HG03045 (cell line): ENCODE results near the gene WNT4.

Experiments
- ATAC-seq: cut with Tn5 transposase; IDR thresholded peaks from one replicate; pipeline ENCODE4 v1.9.1; 2021; ENCODE audit warnings: mild to moderate bottlenecking, moderate library complexity; ENCODE audit not compliant: unreplicated experiment

Gene WNT4

DNA sequence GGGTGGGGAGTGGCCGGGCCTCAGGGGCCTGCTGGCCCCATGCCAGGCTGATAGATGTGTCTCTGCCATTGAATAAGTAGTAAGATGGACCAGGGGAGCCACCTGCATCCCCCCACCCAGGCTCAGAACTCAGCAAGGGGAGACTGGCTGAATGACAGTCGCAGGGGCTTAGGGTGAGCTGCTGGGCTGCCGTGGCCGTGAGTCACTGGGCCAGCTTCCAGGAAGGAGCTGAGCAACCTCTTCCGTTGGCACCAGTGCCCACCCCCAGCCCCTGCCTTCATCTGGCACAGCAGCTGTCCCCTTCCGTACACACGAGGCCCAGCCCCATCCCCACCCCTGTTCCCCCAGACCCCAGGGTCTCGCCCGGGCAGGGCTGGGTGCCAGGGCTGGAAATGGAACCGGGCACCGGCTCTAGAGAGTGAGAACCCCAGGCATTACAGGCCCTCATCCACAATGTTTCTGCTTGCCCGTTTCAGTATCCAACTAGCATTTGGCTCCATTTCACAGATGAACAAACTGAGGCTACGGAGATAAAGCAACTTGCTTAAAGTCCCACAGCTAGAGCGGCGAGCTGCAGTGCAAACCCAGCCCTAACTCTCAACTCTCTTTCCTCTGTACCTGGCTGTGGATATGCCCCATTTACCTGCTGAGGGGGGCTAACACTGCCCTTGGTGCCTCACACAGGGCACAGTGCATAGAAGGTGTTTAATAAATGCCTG lies 10.2 kb downstream of the WNT4 start:
- no peak for ATAC-seq

DNA sequence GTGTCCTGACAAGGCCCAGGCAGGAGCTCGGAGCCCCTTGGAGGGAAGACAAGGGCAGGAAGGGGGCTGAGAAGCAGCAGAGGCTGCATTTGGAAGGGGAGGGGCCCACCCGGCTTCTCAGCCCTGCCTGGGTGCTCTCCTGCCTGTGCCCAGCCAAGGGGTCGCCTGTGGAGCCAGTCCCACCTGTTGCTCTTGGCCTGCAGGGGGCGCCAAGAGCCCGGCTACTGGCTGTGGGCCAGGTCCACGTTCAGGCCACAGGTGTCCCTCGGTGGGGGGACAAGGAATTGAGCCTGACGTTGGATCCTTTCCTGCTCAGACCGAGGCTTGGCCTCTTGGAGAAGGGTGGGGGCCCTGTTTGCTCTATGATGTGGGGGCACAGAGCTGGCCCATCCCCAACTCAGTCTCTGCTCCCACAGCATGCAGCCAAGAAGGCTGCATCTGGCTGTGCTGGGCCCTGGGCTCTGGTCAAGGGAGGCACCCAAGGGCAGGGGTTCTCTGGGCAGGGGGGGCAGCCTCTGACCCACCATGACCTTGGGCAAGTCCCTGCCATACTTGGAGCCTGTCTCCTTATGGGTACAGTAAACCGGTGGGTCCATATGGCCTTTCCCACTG lies 10.9 kb downstream of the WNT4 start:
- ATAC-seq = no peak

DNA sequence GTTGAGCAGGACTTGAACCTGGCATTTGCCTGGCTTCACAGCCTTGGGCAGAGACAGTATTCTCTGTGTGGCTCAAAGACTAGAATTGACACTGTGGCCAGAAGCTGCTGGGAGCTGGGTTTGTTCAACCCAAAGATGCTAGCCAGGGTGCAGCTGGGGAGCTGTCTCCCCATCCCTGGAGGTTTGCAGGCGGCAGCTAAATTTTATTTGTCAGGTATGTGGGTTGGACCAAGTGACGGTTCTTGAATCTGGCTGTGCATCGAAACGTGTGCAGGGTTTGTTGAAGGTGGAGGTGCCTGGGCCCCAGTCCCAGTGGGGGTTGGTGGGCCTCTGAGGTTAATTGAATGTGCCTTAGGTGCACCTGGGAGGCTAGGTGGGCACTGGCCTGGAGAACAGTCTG lies 11.8 kb downstream of the WNT4 start:
- ATAC-seq = no peak

DNA sequence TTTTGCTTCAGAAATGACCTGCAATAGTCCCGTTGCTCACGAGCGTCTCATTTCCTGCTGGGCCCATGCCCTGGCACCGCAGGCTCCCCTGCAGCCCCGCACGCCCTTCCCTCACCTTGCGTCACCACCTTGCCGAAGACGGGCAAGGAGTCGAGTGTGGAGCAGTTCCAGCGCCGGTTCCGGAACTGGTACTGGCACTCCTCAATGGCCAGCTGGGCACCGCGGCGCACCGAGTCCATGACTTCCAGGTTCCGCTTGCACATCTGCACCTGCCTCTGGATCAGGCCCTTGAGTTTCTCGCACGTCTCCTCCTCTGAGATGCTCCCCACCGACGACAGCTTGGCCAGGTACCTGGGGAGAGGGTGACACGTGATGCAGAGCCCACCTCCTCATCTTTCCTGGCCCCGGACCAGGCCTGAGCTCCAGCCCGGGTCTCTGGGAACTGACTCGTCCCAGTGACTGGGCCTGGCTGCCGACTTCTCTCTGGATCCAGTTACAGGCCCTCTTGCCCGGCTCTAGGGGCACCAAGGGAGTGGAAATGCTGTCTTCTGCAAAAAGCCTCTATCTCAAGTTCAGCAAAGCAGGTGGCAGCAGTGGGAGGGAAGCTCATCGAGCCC lies 13.3 kb downstream of the WNT4 start:
- no peak for ATAC-seq

DNA sequence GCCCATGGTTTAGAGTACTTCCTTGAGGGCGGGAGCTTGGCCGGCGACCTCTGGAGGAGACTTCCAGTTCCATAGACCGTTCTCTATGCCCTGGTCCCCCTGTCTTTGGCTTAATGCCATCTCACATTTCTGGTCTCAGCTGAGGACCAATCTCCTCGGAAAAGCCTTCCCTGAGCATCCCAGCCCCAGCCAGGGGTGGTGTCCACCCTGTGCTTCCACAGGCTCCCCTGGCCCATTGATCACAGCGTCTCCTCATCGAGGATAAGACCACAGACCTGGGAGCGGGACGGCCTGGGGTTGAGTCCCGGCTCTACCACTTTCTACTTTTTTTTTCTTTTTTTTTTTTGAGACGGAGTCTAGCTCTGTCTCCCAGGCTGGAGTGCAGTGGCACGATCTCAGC lies 14.5 kb downstream of the WNT4 start:
- no peak for ATAC-seq

DNA sequence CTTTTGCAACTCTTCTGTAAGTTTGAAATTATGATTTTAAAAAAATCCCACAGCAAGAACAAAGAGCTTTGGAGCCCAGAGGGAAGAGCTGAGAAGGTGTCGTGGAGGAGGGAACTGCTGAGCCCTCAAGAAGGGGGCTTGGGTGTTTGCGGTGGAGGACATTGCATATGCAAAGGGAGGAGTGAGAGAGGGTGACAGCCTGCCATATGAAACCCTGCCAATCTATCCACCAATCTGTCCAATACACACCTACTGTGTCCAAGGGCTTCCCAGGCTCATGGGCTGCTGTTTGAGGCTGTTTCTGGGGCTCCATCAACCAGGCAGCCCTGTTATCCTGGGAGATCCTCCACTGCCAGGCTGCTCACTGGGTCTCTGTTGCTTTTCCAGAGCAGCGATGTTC lies 15.2 kb downstream of the WNT4 start:
- ATAC-seq = no peak

DNA sequence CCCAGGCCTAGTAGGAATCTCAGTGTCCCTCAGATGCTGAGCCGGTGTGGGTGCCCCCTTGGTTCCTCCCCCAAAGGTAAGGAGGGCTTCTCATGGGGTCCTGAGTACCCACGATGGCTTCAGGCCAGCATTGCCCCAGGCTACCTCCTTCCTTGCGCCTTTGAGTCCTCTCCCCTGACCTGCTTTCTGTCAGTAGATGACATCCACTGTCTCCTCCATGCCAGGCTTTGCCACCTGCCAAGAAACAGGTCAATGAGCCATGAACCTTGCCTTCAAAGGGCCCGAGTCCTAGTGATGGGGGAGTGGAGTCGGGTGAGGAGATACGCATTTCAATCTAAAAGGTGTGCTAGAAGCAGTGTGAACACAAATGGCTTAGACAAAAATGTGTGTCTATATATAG lies 15.6 kb downstream of the WNT4 start:
- ATAC-seq = no peak

DNA sequence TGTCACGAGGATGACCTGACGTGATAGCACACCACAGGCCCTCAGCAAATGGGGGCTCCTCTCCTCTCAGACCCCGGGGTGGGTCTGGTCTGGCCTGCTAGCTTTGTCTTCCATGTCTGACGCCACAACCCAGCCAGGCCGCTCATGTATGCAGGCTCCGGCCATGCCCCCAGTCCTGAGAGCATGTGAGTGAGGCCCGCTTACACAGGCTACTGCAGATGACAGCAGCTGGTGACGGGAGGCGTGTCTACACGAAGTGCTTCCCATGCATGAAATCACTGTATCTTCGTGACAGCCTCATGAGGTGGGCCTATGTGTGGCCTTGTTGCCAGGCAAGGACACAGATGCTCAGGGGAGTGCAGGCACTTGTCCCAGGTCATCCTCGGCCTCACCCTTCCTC lies 16.4 kb downstream of the WNT4 start:
- no peak for ATAC-seq

DNA sequence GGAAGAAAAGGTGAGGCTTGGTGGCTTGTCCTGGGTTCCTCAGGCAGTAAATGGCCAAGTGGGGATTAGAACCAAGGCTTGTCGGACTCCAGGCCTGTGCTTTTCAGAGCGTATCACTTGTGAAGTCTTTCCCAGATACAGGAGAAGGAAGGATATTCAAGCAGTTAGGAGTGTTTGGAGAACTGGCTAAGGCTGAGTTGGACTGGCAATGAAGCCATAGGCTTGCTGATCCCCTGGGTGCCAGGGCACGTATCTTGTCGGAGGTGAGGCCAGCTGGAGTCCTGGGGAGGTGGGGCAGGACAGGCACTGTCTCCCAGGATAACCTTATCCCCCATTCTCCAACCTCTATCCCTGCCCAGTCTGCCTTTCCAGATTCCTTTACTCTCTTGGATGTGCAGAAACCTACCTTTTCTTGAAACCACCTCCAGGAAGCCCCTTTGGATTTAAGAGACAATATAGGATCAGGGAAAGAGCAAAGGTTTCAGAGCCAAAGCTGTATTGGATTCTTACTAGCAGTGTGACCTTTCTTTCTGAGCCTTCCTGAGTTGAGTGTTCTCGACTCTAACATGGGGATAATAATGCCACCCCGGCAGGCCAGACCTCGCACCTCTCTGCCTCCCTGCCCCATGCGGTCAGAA lies 18.2 kb downstream of the WNT4 start:
- no peak for ATAC-seq

DNA sequence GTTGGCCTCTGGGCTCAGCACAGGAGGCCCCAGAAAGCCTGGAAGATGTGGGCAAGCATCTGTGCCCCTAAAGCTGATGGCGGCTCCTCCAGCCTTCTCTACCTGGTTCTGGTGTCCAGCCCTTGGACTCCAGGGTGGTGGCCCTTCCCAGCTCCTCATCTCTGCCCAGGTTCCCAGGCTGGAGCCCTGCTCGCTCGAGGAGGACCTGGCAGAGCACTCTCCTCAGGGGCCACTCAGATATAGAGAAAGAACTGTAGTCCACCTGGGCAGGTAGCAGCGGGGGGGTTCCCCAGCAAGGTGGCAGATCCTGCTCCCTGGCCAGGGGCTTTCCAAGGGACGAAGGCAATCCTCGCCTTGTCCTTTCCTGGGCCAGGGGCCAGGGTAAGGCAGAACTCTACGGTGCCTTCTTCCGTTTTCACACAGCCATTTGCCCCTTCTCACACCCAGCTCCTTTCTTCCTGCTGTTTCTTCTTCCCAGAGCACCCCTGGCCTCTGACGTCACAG lies 18.9 kb downstream of the WNT4 start:
- ATAC-seq = no peak

DNA sequence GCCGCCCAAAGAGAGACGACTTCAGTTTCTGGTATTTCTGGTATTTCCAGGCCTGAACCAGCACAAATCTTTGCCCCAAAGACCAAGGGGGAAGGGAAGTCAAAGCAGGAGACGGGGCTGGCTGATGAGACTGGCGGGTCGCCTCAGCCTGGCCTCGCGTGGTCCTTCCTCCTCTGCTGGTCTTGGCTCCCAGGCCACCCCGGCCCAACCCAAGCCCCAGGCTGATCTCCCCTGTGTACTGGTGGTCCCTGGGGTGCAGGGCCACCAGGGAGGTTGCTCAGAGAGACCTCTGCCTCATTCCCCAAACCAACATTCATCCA lies 19.9 kb downstream of the WNT4 start:
- no peak for ATAC-seq

DNA sequence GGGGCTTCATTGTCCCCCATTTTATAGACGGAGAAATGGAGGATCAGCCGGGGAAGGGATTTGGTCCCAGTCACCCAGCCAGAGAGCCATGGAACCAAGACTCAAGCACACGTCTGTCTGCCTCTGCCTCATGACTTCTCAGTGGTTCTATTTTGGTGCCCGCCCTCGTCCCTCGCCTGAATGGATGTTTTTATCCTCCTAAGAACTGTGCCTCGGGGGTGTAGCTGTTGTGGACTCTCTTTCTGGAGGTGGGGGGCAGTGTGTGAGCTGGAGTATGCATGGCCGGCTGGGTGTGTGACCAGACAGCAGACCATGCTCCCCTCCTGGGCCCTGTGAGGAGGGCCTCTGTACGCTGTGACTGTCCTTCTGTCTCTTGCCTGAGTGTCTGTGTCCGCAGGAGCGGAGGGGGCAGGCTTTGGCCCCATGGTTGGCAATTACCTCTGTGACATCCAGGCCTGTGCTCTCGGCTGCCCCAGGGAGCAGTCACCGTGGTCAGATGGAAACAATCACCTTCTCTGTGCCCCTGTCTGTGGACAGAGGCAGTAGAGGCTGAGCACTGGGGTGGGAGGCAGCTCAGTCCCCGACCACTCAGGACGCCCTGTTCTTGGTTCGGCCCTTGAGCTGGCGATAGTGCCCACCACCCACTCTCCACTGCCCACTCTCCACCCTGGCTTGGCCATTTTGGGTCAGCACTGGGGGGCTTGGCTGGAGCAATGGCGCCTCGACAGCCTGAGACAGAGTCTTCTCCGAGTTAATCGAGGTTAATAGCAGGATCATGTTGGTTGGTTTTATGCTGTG lies 20.4 kb downstream of the WNT4 start:
- no peak for ATAC-seq

DNA sequence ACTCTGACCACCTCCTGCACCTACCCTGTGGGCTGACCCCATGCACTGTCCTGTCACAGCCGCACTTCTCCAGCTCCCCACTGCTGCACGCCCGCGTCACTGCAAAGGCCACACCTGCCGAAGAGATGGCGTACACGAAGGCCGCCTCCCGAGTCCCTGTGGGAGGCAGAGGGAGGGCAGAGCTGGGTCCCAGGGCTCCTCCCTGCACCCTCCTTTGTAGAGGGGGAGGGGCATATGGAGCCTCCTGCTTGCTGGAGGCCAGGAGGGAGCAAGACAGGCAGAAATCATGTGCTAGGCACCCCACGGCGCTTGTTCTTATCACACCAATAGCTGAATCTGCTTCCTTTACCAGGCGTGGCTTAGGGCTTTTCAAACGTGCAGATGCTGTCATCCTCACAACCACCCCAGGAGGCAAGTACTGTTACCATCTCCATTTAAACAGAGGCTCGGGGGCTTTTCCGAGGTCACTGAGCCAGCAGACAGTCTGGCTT lies 21.4 kb downstream of the WNT4 start:
- ATAC-seq = no peak

DNA sequence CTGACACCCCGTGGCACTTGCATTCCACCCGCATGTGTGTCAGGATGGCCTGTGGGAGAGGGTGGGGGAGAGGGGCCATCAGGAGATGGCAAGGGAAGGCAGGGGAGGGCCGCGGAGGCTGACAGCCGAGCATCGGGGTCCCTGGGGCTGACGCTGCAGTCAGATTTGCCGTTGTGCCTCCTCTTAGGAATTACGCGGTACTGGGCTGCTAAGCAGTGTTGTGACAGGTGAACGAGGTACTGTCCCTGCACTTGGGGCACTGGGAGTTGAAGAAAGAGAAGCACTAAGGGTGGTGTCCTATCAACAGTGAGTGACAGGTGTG lies 22.5 kb downstream of the WNT4 start:
- no peak for ATAC-seq

DNA sequence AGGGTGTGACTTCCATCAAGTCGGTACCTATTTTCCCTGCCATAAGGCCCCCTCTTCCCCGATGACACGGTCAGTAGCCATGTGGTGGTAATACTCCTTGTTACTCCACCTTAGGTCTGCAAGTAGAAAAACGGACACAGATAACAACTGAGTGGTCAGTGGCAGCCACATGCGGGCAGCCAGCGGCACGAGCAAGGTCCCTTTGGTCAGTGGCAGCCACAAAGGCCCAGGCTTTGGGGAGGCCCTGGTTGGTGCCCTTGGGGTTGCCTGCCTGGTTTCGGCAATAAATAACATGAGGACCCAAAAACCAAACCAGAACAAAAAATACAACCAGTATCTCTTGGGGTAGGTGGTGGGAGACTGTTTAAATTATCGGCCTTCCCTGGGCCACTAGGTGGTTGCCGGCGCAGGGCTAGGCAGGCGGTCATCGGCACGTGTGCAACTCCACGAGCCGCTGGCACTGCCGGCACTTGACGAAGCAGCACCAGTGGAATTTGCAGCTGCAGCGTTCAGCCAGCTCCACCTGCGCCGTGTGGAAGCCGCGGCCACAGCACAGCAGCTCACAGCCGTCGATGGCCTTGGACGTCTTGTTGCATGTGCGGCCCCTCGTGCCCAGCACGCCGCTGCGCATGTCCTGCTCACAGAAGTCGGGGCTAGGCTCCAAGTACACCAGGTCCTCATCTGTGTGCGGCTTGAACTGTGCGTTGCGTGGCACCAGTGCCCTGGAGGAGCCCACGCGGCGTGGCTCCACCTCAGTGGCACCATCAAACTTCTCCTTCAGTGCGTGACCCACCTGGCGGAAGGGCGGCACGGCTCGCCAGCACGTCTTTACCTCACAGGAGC lies 23.1 kb downstream of the WNT4 start:
- ATAC-seq = no peak

DNA sequence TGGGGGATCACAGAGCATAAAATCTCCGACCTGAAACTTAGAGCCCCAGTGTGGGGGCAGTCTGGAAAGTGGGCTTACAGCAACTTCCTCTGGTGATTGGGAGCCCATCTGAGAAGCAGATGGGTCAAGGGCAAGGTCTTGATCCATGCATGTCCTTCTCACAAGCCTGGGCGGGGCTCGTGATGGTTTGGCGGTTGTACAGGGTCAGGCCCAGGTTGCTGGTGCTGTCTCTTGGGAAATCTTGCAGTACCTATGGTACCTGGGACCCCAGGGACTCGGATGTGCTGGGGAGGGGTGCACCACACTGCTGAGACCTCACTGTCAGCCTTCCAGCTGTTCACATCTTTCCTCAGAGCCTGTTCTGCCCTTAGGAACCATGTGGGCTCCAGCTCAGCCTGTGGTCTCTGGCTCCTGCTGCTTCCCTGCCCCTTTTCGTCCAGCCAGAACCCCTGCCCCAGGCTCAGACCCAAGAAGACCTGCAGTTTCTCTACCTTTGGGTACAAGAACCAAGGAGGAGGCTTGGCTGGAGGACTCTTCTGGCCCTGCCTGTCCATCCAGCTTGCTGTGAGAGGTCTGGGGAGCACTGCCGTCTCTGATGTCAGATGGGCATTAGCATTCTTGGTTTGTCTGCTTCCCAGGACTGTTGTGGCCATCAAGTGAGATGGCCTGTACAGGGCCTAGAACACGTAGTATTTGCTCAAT lies 24.5 kb downstream of the WNT4 start:
- no peak for ATAC-seq

DNA sequence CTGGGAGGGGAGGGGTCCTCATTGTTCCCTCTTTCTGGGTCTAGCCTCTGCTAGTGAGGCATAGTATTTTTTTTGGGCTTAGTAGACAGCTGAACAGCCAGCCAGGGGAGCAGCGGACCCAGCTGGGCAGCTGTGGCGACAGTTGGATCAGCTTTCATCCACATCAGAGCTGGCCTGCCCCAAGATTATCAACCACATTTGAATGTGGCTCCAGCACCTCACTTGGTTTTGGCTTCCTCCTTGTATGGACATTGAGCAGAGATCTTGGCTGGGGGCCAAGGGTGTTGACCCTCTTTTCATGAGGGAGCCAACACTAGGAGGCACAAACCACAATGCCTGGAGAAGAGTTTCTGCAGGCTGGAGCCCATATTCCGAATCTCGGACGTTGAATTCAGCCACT lies 25.0 kb downstream of the WNT4 start:
- no peak for ATAC-seq

DNA sequence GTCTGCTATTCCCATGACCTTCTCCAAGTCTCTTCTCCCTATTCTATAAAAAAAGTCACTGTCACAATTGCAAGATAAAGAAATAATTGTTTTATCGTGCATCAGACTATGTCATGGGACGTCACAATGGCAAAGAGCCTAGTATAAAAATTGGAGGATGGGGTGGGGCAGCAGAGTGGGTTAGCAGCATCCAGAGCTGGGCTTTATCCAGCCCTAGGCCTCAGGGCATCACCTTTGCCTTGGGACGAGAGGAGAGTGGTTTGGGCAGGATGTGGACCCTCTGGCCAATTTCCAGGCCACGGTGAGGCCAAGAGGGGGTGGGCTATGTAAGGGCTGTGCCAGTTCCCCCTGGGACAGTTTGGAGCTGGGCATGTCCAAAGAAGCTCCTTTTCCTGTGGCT lies 25.7 kb downstream of the WNT4 start:
- ATAC-seq = no peak

DNA sequence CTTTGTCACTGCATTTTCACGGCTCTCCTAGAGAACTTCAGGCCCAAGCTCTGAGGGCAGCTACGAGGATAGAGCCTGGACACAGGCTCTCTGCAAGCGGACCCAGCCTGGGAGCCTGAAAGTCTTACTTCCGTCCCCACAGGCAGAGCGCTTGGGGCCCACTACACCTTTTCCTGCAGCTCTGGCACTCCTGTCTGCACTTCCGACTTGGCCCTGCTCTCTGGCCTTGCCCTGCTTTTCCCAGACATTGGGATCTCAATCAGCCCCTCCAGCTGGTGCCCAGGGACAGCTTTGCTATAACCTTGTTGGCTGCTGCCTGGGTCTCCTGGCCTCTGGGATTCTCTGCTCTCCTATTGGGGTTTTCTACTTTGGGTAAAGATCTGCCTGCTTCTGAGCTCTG lies 27.6 kb downstream of the WNT4 start:
- ATAC-seq = no peak
